CD4-positive, alpha-beta T cell treated with Interleukin-10 for 1 hour (primary cell): ENCODE data around the gene SEC24D.

Source experiments
- DNase-seq: peaks from one replicate; pipeline ENCODE4 v3.0.0-alpha.2; 2020

SEC24D gene

DNA sequence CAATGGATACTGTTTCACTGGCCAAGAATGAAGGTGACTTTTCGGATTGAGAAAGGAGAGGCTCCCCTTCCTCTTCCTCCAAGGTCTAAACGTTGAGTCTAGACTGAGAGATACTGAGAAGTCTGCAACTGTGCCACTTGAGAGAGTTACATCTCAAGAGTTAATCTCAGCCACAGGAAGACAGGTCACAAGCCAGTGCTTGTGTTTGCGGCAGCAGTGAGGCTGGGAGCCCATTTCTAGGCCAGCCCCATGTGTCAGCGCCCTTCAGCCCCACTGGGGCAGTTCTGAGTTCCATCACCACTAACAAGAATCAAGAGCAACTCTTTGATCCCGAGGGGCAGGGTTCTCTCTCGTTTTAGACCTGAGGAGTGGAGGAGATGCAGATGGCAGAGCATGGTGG is 7.3 kb upstream of the SEC24D start:
- no peak for DNase-seq

GRCh38 chr4:118842055-118842454 is 6.1 kb upstream of the SEC24D start:
- no peak for DNase-seq

DNA sequence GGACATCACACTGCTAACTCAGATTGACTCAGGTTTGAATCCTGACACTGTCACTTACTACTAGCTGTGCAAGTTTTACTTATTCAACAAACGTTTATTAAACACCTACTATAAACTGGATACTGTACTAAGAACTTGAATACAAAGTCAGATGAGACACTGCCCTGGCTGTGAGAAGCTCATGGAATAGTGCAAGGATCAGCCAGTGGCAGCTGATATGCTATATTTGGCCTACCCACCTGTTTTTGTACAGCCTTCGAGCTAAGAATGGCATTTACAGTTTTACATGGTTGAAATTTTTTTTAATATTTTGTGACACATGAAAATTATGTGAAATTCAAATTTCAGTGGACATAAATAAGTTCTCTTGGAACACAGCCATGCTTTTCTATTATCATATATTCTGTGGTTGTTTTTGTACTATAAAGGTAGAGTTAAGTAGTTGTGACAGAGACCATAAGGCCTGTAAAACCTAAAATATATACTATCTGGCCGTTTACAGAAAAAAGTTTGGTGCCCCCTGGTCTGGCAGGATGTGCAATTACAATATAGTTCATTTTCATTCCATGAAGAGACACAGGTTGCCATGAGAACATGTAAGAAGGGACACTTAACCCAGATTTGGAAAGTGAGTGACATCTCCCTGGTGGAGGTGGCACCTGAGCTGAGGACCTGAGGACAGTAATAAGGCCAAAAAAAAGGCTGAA is 3.4 kb upstream of the SEC24D start:
- no peak for DNase-seq

DNA sequence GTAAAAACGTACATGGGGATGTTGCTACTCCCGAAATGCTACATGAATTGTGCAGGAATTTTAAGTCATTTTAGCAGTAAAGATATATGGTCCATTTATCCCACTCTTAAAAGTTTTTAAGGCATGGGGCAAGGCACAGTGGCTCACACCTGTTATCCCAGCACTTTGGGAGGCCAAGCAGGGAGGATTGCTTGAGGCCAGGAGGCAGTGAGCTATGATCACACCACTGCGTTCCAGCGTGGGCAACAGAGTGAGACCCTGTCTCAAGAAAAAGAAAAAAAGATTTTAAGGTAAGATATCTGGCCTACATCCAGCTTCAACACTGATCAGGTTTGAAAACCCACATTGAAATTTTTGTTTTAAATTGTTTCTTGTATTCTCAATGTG is 1.2 kb upstream of the SEC24D start:
- DNase-seq, result no peak

DNA sequence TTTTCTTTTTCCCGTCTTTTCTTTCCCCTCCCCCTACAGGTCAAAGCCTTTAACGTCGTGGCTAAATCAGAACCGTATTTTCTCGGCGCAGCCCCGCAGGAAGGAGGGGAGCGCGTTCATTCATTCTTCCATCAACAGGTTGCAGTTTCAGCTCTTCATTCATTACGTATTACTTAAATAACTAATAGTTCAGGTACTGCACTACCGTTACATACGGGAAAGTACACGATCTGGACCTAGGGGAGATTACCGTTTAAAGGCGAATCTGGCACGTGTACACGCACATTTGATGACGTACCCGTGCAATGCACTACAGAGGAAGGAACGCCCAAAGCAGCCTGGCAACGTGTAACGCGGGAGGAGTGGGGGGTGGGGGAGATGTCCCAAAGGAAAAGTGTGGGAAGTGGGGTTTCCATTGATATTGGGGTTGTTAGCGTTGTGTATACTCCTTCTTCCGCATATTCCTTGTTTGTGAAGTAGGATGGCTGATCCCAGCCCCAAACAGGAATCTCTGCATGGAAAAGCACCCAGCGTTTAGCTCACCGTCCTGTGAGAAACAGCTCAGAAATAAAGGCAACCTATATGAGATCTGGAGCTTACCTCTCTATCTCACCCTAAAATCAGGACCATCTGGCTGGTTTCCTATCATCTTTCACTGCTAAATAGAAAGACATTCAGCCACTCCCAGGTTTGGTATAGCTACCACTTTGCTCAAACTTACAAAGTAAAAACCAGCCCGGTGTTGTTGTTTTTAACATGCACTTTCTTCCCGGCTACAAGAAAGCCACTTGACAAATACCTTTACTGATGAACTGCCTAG is 585 bp upstream of the SEC24D start:
- DNase-seq, result peak; percentile 74

DNA sequence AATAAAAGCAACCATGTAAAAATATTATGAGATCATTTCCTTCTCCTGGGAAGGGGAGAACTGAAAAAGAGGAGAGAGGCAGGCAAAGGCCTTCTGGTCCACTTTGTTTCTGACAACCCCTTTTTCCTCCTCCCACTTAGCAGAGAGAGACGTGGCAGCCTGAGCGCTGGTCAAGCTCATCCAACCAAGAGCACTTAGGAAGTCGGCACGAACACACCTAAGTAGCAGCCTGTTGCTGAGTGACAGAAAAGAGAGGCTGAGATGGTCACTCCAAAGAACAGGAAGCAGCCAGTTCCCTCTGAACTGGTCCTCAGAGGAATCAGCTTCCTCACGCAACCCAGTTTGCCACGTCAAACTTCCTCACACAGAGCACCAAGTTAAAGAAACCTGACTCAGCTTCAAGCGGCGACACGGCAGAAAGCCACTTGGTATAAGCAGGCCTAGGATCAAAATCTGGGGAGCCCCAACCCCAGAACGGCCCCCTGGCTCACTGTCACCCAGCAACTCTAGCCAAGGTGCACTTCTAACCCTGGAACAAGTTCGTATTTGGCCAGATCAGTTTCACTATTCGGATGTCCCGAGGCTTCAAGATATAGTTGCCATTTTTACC is 861 bp downstream of the SEC24D start:
- DNase-seq, result peak; percentile 52

GRCh38 chr4:118834070-118834469 is 1.9 kb downstream of the SEC24D start:
- no peak for DNase-seq

DNA sequence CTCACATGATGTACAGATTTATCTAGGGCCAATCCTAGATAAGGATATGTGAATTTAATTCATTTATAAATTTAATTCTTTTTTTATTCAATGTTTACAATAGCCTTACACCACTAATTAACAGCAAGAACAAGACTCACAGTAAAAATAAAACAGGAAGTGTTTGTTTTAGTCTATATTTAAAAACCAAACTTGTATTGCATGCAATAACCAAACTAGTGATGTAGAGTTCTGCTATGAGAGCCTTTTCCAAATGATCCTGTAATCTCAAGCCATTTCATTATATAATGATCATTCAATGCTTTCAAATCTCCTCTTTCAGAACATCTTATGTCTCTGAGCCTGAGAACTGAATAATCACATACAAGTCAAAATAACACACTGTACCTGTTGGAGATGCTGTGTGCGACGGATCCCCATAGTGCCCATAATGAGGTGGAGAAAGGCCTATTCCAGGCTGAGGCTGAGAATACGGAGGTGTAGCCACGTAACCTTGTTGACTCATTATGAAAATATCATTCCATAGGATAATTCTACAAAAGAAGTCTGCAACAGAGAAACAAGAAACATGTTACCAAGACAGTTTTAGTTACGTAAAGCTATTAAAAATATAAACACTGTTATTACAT is 2.6 kb downstream of the SEC24D start:
- no peak for DNase-seq

GRCh38 chr4:118829107-118829506 is 6.8 kb downstream of the SEC24D start:
- DNase-seq, result no peak

- no peak for DNase-seq
These were observed 9.0 kb downstream of the SEC24D start for GRCh38 chr4:118826723-118827444.

- DNase-seq, result no peak
These were observed 10.1 kb downstream of the SEC24D start for GRCh38 chr4:118825799-118826198.

DNA sequence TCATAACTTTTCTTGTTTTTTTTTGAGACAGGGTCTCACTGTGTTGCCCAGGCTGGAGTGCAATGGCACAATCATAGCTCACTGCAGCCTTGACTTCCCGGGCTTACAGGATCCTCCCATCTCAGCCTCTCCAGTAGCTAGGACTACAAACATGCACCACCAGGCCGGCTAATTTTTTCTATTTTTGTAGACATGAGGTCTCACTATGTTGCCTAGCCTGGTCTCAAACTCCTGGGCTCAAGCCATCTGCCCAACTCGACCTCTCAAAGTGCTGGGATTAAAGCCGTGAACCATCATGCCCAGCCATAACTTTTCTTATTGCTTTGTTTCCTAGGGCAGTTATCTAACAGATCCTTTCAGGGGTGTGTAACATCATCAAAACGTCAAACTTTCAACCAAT is 11.8 kb downstream of the SEC24D start:
- DNase-seq, result no peak

GRCh38 chr4:118823471-118823870 is 12.5 kb downstream of the SEC24D start:
- DNase-seq, result no peak

- no peak for DNase-seq
These were observed 14.2 kb downstream of the SEC24D start for GRCh38 chr4:118821590-118822293.

DNA sequence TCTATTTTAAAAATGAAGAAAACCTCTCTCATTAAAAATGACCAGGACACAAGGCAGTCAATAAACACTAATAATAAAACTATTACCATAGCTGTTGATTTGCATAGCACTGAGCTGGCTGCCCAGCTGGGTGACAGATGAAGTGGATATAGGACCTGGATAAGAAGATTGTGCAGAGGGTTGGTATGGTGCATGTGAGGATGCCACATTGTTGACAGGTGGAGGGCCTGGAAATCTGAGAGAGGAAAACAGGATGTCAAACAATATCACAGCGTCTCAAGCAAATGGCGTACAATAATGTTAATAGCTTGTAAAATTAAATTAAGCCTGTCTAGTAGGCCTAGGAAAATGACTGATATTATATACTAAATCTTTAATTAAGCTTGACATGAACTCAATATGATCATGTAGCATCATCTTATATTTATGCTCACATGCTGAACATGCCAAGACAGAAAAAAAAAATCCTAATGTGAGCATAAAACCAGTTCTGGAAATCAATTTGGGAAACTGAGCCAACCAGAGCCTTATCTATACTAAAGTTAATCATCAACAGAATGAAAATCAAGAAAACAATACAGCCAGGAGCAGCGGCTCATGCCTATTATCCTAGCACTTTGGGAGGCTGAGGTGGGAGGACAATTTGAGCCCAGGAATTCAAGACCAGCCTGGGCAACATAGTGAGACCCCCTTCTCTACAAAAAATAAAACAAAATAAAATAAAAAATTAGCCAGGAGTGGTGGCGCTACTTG is 18.6 kb downstream of the SEC24D start:
- DNase-seq, result no peak

GRCh38 chr4:118816538-118817177 is 19.3 kb downstream of the SEC24D start:
- no peak for DNase-seq

DNA sequence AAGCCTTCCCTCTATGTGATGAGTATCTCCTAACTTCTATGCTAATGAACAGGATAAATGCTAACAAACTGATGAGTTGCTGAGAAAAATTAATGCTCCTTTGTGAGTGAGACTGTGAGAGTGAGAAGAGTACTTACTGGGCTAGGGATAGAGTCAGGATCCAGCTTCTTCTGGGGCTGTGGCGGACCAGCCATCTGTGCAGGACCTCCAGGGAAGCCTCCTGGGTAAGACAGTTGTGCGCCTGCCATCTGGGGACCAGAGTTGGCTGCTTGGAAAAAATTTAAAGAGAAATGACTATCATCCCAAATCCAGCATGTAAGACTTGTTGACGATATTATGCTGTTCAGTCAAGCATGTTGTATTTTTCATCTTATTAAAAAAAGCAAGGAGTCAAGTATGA is 21.0 kb downstream of the SEC24D start:
- DNase-seq, result no peak

DNA sequence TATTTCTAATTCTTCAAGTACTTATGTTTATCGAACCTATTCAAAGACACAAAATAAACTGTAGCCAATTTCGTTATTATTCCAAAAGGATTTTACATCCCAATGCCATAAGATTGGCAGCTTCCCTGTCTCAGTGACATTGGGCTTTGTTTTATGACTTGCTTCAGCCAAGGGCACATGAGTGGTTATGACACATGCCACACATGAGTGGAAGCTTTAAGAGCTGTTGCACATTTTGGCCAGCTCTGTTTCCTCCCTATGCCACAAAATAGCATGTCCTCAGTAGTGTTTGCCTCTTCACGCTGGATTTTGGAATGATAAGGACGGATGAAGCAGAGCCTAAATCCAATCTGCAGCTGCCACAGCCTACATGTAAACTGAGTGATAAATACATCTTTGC is 21.9 kb downstream of the SEC24D start:
- no peak for DNase-seq

GRCh38 chr4:118813561-118813960 is 22.4 kb downstream of the SEC24D start:
- DNase-seq, result no peak

DNA sequence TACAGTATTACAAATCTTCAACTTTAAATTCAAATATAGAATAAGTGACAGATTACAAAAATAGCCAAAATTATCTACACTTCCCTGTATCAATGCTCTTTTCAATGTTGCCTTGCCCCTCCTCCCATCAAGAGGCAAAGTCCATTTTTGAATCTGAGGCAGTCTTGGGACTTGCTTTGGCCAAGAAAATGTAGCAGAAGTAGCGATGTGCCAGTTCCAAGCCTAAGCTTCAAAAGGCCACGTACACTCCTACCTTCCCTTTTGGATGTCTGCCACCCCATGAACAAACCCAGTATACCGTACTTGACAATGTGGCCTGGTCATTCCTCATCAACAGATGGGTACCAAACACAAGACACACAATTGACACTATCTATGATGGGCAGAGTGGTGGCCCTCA is 24.1 kb downstream of the SEC24D start:
- no peak for DNase-seq
